ENCODE results near the gene GCH1.
A peak's percentile ranks its signal among the peaks of the same experiment; 100 is the strongest.
"Not testable (repeated sequence)": the region's sequence is repeated elsewhere in the genome, so short reads cannot be mapped to it uniquely, and the experiment has no call there.

Gene GCH1

GRCh38 chr14:54901380-54902142 lies 1.1 kb downstream of the GCH1 start:
- H3K27me3 ChIP-seq (ENCODE audit: insufficient read depth, low read length) = peaks cover 17% of the 10 kb centered on the region
- H2AFZ ChIP-seq (ENCODE audit: low read depth, low read length) = peak overlapping the region; percentile 90
- H3K4me1 ChIP-seq (ENCODE audit: insufficient read depth, low read length) = peaks cover 8% of the 10 kb centered on the region
- H3K4me3 ChIP-seq (ENCODE audit: low read length) = peak overlapping the region; percentile 66
- H3K36me3 ChIP-seq (ENCODE audit: insufficient read depth, low read length) = no peaks in the 10 kb centered on the region
- no peaks in the 10 kb centered on the region for H3K9me3 ChIP-seq (ENCODE audit: low read length)

GRCh38 chr14:54899573-54899972 lies 3.1 kb downstream of the GCH1 start:
- peaks cover 8% of the 10 kb centered on the region for H3K4me1 ChIP-seq (ENCODE audit: insufficient read depth, low read length)
- H3K9me3 ChIP-seq (ENCODE audit: low read length) = no peaks in the 10 kb centered on the region
- peaks cover 17% of the 10 kb centered on the region for H3K27me3 ChIP-seq (ENCODE audit: insufficient read depth, low read length)
- no peak overlapping the region for H3K4me3 ChIP-seq (ENCODE audit: low read length)
- H2AFZ ChIP-seq (ENCODE audit: low read depth, low read length) = no peak overlapping the region
- no peaks in the 10 kb centered on the region for H3K36me3 ChIP-seq (ENCODE audit: insufficient read depth, low read length)

GRCh38 chr14:54897809-54898555 lies 4.6 kb downstream of the GCH1 start:
- H3K4me3 ChIP-seq (ENCODE audit: low read length); H3K36me3 ChIP-seq (ENCODE audit: insufficient read depth, low read length); H3K9me3 ChIP-seq (ENCODE audit: low read length); H2AFZ ChIP-seq (ENCODE audit: low read depth, low read length); H3K4me1 ChIP-seq (ENCODE audit: insufficient read depth, low read length): not testable (repeated sequence)
- H3K27me3 ChIP-seq (ENCODE audit: insufficient read depth, low read length) = peaks cover 17% of the 10 kb centered on the region

GRCh38 chr14:54895683-54896082 lies 6.9 kb downstream of the GCH1 start:
- Histone ChIP-seq H3K27me3 (ENCODE audit: insufficient read depth, low read length) (peaks cover 5% of the 10 kb centered on the region), H2AFZ (ENCODE audit: low read depth, low read length) (no peak overlapping the region), H3K36me3 (ENCODE audit: insufficient read depth, low read length) (no peaks in the 10 kb centered on the region), H3K4me3 (ENCODE audit: low read length) (no peak overlapping the region), H3K4me1 (ENCODE audit: insufficient read depth, low read length) (no peaks in the 10 kb centered on the region), H3K9me3 (ENCODE audit: low read length) (no peaks in the 10 kb centered on the region)

GRCh38 chr14:54894995-54895394 lies 7.6 kb downstream of the GCH1 start:
- H3K27me3 ChIP-seq (ENCODE audit: insufficient read depth, low read length) = no peaks in the 10 kb centered on the region
- H3K36me3 ChIP-seq (ENCODE audit: insufficient read depth, low read length) = no peaks in the 10 kb centered on the region
- no peak overlapping the region for H3K4me3 ChIP-seq (ENCODE audit: low read length)
- no peaks in the 10 kb centered on the region for H3K4me1 ChIP-seq (ENCODE audit: insufficient read depth, low read length)
- no peaks in the 10 kb centered on the region for H3K9me3 ChIP-seq (ENCODE audit: low read length)
- H2AFZ ChIP-seq (ENCODE audit: low read depth, low read length) = no peak overlapping the region

GRCh38 chr14:54893151-54893760 lies 9.4 kb downstream of the GCH1 start:
- H3K4me1 ChIP-seq (ENCODE audit: insufficient read depth, low read length) = peaks cover under 1% of the 10 kb centered on the region
- no peaks in the 10 kb centered on the region for H3K36me3 ChIP-seq (ENCODE audit: insufficient read depth, low read length)
- H3K4me3 ChIP-seq (ENCODE audit: low read length) = no peak overlapping the region
- H3K27me3 ChIP-seq (ENCODE audit: insufficient read depth, low read length) = no peaks in the 10 kb centered on the region
- H3K9me3 ChIP-seq (ENCODE audit: low read length) = no peaks in the 10 kb centered on the region
- no peak overlapping the region for H2AFZ ChIP-seq (ENCODE audit: low read depth, low read length)

- Histone ChIP-seq H3K9me3 (ENCODE audit: low read length) (no peaks in the 10 kb centered on the region), H3K27me3 (ENCODE audit: insufficient read depth, low read length) (no peaks in the 10 kb centered on the region), H3K4me3 (ENCODE audit: low read length) (no peak overlapping the region), H2AFZ (ENCODE audit: low read depth, low read length) (no peak overlapping the region), H3K4me1 (ENCODE audit: insufficient read depth, low read length) (peaks cover 4% of the 10 kb centered on the region), H3K36me3 (ENCODE audit: insufficient read depth, low read length) (no peaks in the 10 kb centered on the region)
Measured at GRCh38 chr14:54891471-54892245, 11.0 kb downstream of the GCH1 start.

GRCh38 chr14:54890788-54891187 lies 11.8 kb downstream of the GCH1 start:
- H3K4me3 ChIP-seq (ENCODE audit: low read length) = no peak overlapping the region
- no peaks in the 10 kb centered on the region for H3K27me3 ChIP-seq (ENCODE audit: insufficient read depth, low read length)
- peaks cover 4% of the 10 kb centered on the region for H3K4me1 ChIP-seq (ENCODE audit: insufficient read depth, low read length)
- H3K36me3 ChIP-seq (ENCODE audit: insufficient read depth, low read length) = no peaks in the 10 kb centered on the region
- no peak overlapping the region for H2AFZ ChIP-seq (ENCODE audit: low read depth, low read length)
- no peaks in the 10 kb centered on the region for H3K9me3 ChIP-seq (ENCODE audit: low read length)

GRCh38 chr14:54889919-54890318 lies 12.7 kb downstream of the GCH1 start:
- H3K4me1 ChIP-seq (ENCODE audit: insufficient read depth, low read length) = peaks cover 4% of the 10 kb centered on the region
- H3K36me3 ChIP-seq (ENCODE audit: insufficient read depth, low read length) = no peaks in the 10 kb centered on the region
- H2AFZ ChIP-seq (ENCODE audit: low read depth, low read length) = no peak overlapping the region
- H3K4me3 ChIP-seq (ENCODE audit: low read length) = no peak overlapping the region
- no peaks in the 10 kb centered on the region for H3K27me3 ChIP-seq (ENCODE audit: insufficient read depth, low read length)
- H3K9me3 ChIP-seq (ENCODE audit: low read length) = no peaks in the 10 kb centered on the region

- Histone ChIP-seq H3K36me3 (ENCODE audit: insufficient read depth, low read length) (no peaks in the 10 kb centered on the region), H3K27me3 (ENCODE audit: insufficient read depth, low read length) (no peaks in the 10 kb centered on the region), H3K4me3 (ENCODE audit: low read length) (no peak overlapping the region), H2AFZ (ENCODE audit: low read depth, low read length) (no peak overlapping the region), H3K9me3 (ENCODE audit: low read length) (no peaks in the 10 kb centered on the region), H3K4me1 (ENCODE audit: insufficient read depth, low read length) (no peaks in the 10 kb centered on the region)
Measured at GRCh38 chr14:54882521-54882920, 20.1 kb downstream of the GCH1 start.

GRCh38 chr14:54881761-54882401 lies 20.7 kb downstream of the GCH1 start:
- no peaks in the 10 kb centered on the region for H3K9me3 ChIP-seq (ENCODE audit: low read length)
- H3K27me3 ChIP-seq (ENCODE audit: insufficient read depth, low read length) = no peaks in the 10 kb centered on the region
- no peaks in the 10 kb centered on the region for H3K4me1 ChIP-seq (ENCODE audit: insufficient read depth, low read length)
- no peak overlapping the region for H3K4me3 ChIP-seq (ENCODE audit: low read length)
- H3K36me3 ChIP-seq (ENCODE audit: insufficient read depth, low read length) = no peaks in the 10 kb centered on the region
- H2AFZ ChIP-seq (ENCODE audit: low read depth, low read length) = no peak overlapping the region

GRCh38 chr14:54881235-54881760 lies 21.3 kb downstream of the GCH1 start:
- Histone ChIP-seq H3K9me3 (ENCODE audit: low read length) (no peaks in the 10 kb centered on the region), H3K4me1 (ENCODE audit: insufficient read depth, low read length) (no peaks in the 10 kb centered on the region), H3K27me3 (ENCODE audit: insufficient read depth, low read length) (no peaks in the 10 kb centered on the region), H3K4me3 (ENCODE audit: low read length) (no peak overlapping the region), H2AFZ (ENCODE audit: low read depth, low read length) (no peak overlapping the region), H3K36me3 (ENCODE audit: insufficient read depth, low read length) (no peaks in the 10 kb centered on the region)

Measured in neuron (in vitro differentiated cells).